T47D (cell line): ENCODE measurements around the gene SH3RF2.
"Not testable (repeated sequence)": the region's sequence is repeated elsewhere in the genome, so short reads cannot be mapped to it uniquely, and the experiment has no call there.

Experiments used
- DNase-seq, 2 experiments: peaks; one replicate each; pipeline versions ENCODE4 v3.0.0 to v3.0.0-alpha.2; 2011 to 2012; ENCODE audit warnings: low read depth in 1 of 2, low spot score in 1 of 2
- JUND ChIP-seq: IDR thresholded peaks from 2 replicates; pipeline ENCODE4 v1.6.1; 2012; ENCODE audit warnings: low read depth
- in situ Hi-C: cut with HindIII; loops from 2 replicates; pipeline ENCODE4 v1.10.0; 2016; ENCODE audit warnings: low sequenced_read_pairs, low pct_unique_long_range_greater_than_20kb

Gene SH3RF2

DNA sequence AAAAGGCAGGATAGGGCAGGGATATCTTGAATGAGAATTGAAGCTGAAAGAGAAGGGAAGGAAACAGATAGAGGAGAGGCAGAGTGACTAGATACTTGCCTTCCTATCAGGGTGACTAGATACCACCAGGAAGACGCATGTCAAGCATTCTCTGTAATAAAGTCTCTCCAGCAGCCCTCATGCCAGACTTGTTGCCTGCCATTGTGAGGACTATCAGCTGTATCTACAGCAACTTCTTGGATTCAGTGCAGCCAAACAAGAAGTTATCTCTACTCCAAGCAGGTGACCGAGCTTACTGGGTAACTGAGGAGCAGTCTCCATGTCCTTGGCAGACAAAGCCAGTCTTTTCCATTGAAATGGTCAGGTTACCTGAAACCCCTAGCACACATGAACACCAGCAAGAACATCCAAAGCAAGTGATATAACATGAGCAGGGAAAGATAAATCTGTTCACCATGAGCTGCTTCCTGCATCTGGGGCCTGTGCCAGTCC is 9.3 kb downstream of the SH3RF2 start:
- no peak for DNase-seq
- in situ Hi-C loops, result no loop called here
- no peak for TF ChIP-seq JUND

DNA sequence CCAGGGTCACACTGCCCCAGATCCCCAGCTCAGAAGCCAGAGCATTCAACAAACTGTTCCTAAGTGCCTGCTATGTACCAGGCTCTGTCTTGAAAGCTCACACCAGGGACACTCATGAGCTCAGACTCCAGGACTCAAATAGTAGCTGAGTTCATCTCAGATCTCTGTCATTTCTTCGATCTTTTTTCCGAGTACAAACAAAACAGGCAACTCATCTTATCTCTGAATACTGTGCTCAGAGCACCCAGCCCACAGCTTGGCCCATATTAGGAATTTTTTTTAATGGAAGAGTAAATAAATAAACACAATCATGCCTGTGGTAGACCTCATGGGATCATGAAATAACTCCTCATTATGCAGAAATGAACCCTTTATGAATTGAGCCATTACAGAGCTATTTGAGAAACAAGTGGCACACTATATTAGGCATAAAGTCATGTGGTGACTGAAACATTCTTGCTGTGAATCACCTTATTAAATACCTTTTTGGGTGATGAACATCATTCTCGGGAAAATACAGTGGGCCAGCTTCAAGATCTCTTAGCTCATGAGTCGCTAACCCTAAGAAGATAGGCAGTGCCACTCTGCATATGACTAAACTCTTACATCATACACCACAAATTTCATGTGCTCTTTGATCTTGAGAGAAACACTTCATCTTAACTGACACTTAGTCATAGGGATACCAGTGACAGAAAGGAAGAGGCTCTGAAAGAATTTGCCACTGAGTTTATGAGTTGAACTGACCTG is 9.9 kb downstream of the SH3RF2 start:
- DNase-seq, result peak in 1 of 2 experiments; percentile 41
- TF ChIP-seq JUND, result no peak
- in situ Hi-C loops, result no loop called here

DNA sequence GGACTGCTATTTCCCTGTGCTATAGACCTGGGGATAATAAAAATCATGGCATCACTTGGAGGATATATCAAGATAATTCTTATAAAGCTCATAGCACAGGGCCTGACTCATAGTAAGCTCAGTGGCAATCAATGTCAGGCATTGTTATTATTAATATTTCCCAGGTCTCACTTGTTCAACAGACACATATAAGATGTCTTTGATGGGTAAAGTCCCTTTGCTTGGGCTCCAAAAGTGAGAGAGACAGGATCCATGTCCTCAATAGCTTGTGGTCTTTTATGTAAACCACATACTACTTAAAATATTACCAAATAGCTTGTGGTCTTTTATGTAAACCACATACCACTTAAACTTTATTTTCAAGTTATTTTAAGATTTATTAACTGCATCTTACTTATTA is 11.2 kb downstream of the SH3RF2 start:
- TF ChIP-seq JUND, result no peak
- DNase-seq, result no peak
- in situ Hi-C loops, result no loop called here

DNA sequence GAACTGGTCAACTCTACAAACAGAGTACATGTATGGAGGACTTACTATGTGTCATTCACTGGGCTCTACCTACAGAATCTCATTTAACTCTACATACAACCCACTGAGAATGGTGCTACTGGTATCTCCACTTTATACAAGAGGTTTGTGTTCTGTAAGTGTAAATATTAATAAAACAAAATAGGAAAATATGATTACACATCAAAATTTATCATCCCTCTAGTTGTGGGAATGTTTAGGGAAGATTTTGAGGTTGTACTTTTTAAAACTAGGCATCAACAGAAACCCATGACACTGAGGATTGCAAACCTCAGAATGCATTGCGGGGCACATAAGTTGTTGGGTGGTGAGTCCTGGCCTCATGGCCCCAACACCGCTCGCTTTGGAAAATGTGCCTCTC is 11.7 kb downstream of the SH3RF2 start:
- in situ Hi-C loops, result no loop called here
- DNase-seq, result no peak
- TF ChIP-seq JUND, result no peak

DNA sequence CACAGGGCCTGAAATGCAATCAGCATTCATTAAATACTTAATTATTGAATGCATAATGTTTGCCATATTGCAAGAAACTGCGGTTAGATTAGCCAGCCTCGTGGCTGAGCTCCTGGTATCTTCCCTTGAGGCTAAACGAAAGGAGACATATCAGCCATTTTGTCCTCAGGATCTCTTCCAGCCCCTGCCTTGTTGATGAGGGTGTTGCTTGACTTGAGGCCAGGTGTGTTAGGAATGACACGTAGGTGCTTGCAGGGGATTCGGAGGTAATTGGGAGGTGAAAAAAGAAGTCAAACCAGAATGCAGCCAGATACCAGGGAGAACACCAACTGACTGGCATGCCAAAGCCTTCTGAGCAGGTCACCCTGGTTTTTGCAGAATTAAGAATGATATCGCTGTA is 12.5 kb downstream of the SH3RF2 start:
- DNase-seq, result no peak
- no peak for TF ChIP-seq JUND
- in situ Hi-C loops, result no loop called here

DNA sequence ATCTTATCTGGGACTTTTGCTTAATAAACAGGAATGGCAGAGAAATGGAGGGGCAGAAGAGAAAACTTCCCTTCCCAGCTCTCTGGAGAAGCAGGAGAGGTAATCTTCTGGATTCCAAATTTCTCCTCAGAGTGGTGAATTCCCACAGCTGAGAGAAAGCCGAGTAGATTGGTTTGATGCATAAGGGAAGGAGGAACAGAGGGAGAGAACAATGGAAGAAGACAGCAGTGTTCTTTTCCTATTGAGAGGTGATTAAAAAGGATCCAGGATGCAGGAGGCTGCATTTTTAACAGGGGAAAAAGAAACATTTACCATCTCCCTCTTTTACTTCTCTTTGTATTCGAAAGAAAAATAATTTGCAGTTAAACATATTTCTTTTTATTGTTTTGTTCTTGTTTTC is 13.1 kb downstream of the SH3RF2 start:
- no peak for DNase-seq
- no peak for TF ChIP-seq JUND
- in situ Hi-C loops, result no loop called here

DNA sequence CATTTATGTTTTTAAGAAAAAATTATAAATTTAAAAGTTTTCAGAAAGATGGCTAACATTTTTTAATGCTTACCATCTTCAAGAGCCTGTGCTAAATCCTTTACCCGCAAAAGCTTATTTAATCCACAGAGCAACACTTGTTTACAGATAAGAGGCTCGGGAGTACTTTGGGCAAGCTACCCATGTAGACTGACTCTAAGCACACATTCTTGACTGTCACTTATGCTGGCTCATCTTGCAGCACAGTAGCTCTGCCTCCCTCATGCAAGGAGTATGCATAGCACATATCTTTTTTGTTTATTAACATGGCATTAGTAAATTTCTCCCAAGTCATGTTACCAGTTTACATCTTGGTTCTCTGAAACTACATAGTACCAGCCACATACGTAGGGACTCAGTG is 14.7 kb downstream of the SH3RF2 start:
- DNase-seq, result no peak
- TF ChIP-seq JUND, result no peak
- in situ Hi-C loops, result no loop called here

DNA sequence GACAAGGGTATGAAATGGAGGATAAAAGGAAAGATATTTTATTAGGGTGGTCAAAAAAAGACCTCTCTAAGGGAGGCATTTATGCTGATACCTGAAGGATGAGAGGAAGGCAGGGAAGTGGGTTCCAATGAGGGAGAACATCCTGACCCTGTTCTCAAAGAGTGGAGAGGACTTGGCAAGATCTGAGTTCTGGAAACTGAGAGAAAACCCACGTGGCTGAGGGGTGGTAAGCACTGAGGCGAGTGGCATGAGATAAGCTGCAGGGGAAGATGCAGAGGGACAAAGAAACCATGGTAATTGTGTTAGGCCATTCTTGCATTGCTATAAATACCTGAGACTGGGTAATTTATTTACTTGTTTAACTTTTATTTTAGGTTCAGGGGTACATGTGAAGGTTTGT is 16.8 kb downstream of the SH3RF2 start:
- DNase-seq, result no peak
- TF ChIP-seq JUND, result no peak
- in situ Hi-C loops, result no loop called here

DNA sequence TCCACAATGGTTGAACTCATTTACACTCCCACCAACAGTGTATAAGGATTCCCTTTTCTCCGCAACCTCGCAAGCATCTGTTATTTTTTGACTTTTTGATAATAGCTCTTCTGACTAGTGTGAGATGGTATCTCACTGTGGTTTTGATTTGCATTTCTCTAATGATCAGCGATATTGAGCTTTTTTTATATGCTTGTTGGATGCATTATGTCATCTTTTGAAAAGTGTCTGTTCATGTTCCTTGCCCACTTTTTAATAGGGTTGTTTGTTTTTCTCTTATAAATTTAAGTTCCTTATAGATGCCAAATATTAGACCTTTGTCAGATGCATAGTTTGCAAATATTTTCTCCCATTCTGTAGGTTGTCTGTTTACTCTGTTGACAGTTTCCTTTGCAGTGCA is 17.8 kb downstream of the SH3RF2 start:
- in situ Hi-C loops, DNase-seq: not testable (repeated sequence)

DNA sequence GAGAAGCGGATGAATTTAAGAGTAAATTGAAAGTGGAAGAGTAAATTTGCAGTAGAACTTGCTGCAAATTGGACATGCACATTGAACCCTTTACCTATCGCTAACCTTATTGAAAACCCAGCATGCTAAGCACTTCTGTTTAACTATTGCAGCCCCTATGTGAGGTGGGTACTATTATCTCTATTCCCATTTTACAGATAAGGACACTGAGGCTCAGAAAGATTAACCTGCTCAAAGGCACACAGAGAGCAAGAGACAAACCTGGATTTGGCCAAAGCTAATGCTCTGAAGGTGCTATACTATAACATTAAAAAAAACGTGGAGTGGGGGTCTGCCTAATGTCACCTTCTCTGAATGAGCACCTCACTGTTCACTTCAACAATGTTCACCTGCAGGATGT is 21.0 kb downstream of the SH3RF2 start:
- DNase-seq, result no peak
- in situ Hi-C loops, result no loop called here
- no peak for TF ChIP-seq JUND

DNA sequence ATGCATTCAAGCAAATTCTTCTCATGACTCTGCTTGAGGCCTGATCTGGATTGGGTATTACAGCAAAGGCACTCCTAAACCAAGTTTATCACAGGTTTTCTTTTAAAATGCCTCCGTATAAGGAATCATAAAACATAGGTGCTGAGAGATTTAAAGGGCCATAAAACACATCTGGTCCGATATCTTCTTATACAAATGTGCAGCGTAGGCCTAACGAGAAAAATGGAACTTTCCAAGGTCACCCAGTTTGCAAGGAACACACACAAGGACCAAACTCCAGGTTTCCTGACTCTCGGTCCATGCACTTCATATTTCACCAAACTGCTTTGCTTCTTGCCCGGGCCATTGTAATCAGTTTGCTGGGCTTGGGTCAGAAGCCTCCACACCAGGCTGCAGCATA is 22.1 kb downstream of the SH3RF2 start:
- in situ Hi-C loops, result no loop called here
- TF ChIP-seq JUND, result no peak
- no peak for DNase-seq

DNA sequence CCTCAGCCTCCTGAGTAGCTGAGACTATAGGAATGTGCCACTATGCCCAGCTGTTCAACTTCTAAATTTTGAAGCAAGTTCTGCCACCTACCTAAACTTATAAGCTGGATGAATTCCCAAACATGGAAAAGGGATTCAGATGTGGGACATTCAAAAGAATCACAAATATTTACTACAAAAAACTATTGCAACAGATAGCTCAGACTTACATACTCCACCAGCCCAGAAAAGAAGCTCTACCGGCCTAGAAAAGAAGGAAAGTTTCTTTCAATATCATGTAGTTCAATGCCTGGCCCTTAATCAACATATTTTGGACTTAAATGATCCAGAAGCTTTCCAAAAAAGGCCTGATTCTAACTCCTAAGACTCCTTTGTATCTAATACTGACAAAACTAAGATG is 23.8 kb downstream of the SH3RF2 start:
- in situ Hi-C loops, result no loop called here
- TF ChIP-seq JUND, result no peak
- no peak for DNase-seq

DNA sequence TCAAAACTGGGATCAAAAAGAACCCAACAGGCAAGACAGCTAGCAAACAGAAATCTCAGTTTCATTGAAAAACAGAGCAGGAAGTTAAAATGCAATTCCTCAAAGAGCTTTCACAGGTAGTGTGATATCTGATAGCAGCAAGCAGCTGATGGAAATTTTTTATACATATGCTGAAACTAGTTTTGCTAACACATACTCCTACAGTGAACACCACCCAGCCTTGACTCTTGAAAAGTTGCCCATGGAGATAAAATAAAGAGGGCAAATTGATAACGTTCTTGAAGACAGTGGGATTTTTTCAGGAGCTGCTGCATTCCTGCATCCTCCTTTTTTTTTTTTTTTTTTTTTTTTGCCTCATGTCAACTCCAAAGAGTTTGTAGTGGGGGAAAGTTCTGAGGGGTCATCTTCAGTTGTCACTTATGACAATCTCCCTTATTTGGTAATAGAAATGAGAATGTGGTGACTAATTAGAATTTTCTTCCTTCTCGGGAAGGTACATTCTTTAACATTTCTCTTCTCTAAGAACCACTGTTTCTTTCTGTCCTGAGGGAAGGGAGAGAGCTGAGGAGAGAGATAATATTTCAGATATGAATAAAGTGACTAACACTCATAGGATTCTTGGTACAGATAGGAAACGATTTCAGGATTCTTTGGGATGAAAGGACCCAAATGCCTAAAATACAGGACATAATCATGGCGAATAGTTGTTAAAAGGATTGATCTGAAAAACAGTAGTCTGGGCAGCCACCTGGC is 24.6 kb downstream of the SH3RF2 start:
- no peak for TF ChIP-seq JUND
- in situ Hi-C loops, result no loop called here
- DNase-seq, result no peak
